H1 (cell line): ENCODE measurements around the gene SCAF1. TPM values are rescaled to one million over a fixed set of nuclear protein-coding genes. Genes with fewer than 3 reads are reported as not detected.

Experiments used
- CBX8 ChIP-seq: fragments of 300-800, 300-1000 bp; sonication (generic); IDR thresholded peaks from 2 replicates; pipeline ENCODE4 v1.7.1; 2016; ENCODE audit warnings: low read depth, low read length, borderline replicate concordance
- CTBP2 ChIP-seq: IDR thresholded peaks from 2 replicates; pipeline ENCODE4 v1.7.0; 2011; ENCODE audit warnings: borderline replicate concordance, mild to moderate bottlenecking, moderate library complexity, mixed read lengths, low read length; ENCODE audit not compliant: insufficient read depth, insufficient read length
- EZH2 ChIP-seq: fragments of 200-600 bp; sonication (generic); IDR thresholded peaks from 2 replicates; pipeline ENCODE4 v1.7.1; 2012; ENCODE audit warnings: low read depth, mild to moderate bottlenecking, moderate library complexity, low read length, inconsistent platforms; ENCODE audit not compliant: severe bottlenecking
- GTF2F1 ChIP-seq: IDR thresholded peaks from 2 replicates; pipeline ENCODE4 v1.6.1; 2012; ENCODE audit warnings: low read depth, low read length, improper control_type of control experiment, borderline replicate concordance
- HDAC2 ChIP-seq, 2 experiments: fragments of 300-600 bp in 1 of 2; sonication (generic) in 1 of 2; IDR thresholded peaks; 2 replicates each; pipeline ENCODE4 v1.6.1; 2011 to 2012; ENCODE audit warnings: low read depth in 2 of 2, low read length in 2 of 2, mild to moderate bottlenecking in 2 of 2, moderate library complexity in 2 of 2, borderline replicate concordance in 1 of 2, inconsistent platforms in 1 of 2
- KDM5A ChIP-seq: fragments of 200-600 bp; IDR thresholded peaks from 2 replicates; pipeline ENCODE4 v1.7.1; 2012; ENCODE audit warnings: mild to moderate bottlenecking, low read length, inconsistent platforms, mixed read lengths
- MAFK ChIP-seq: IDR thresholded peaks from 2 replicates; pipeline ENCODE4 v1.6.1; 2012; ENCODE audit warnings: low read depth, mild to moderate bottlenecking, improper control_type of control experiment, low read length
- NANOG ChIP-seq: IDR thresholded peaks from 2 replicates; pipeline ENCODE4 v1.6.1; 2011; ENCODE audit warnings: low read length, low read depth, mild to moderate bottlenecking, inconsistent platforms; ENCODE audit not compliant: insufficient read depth, poor library complexity, severe bottlenecking
- NRF1 ChIP-seq: IDR thresholded peaks from 2 replicates; pipeline ENCODE4 v1.6.1; 2011; ENCODE audit warnings: mild to moderate bottlenecking, low read depth, low read length, improper control_type of control experiment
- PHF8 ChIP-seq: fragments of 200-600 bp; sonication (generic); conservative IDR thresholded peaks from 2 replicates; pipeline ENCODE4 v1.7.1; 2012; ENCODE audit warnings: low read depth, mild to moderate bottlenecking, inconsistent platforms, low read length, moderate library complexity
- POLR2A ChIP-seq, 2 experiments: IDR thresholded peaks; 1 replicate in 1 of 2; 2 replicates in 1 of 2; pipeline ENCODE4 v1.6.1; 2011; ENCODE audit warnings: low read depth in 2 of 2, low read length in 2 of 2, mild to moderate bottlenecking in 2 of 2; ENCODE audit errors: control extremely low read depth in 1 of 2
- POU5F1 ChIP-seq: IDR thresholded peaks from 2 replicates; pipeline ENCODE4 v1.6.1; 2011; ENCODE audit warnings: low read depth, mild to moderate bottlenecking, low read length, moderate library complexity
- RAD21 ChIP-seq, 2 experiments: IDR thresholded peaks in 1 of 2; conservative IDR thresholded peaks in 1 of 2; 2 replicates each; pipeline ENCODE4 v1.6.1; 2011; ENCODE audit warnings: low read depth in 2 of 2, low read length in 2 of 2, improper control_type of control experiment in 1 of 2, inconsistent platforms in 1 of 2, mild to moderate bottlenecking in 1 of 2, moderate library complexity in 1 of 2
- RNF2 ChIP-seq: fragments of 200-900, 300-1000 bp; sonication (generic); IDR thresholded peaks from 2 replicates; pipeline ENCODE4 v1.7.1; 2016; ENCODE audit warnings: borderline replicate concordance, low read depth, mild to moderate bottlenecking, antibody characterized with exemption, low read length; ENCODE audit not compliant: poor library complexity, severe bottlenecking; ENCODE audit errors: missing control alignments
- RXRA ChIP-seq: IDR thresholded peaks from 2 replicates; pipeline ENCODE4 v1.6.1; 2011; ENCODE audit warnings: low read depth, mild to moderate bottlenecking, low read length, moderate library complexity; ENCODE audit not compliant: insufficient read depth
- SP4 ChIP-seq: IDR thresholded peaks from 2 replicates; pipeline ENCODE4 v1.6.1; 2012; ENCODE audit warnings: low read length, inconsistent platforms
- SRF ChIP-seq: IDR thresholded peaks from 2 replicates; pipeline ENCODE4 v1.6.1; 2011; ENCODE audit warnings: mild to moderate bottlenecking, low read depth, low read length, moderate library complexity
- SUZ12 ChIP-seq: fragments of 200-600 bp; sonication (generic); IDR thresholded peaks from 2 replicates; pipeline ENCODE4 v1.6.1; 2012; ENCODE audit warnings: mild to moderate bottlenecking, inconsistent platforms, low read length, moderate library complexity, mixed read lengths
- TAF7 ChIP-seq: optimal IDR thresholded peaks from 2 replicates; pipeline ENCODE3; 2011; ENCODE audit warnings: low read depth, mild to moderate bottlenecking, inconsistent platforms, low read length, moderate library complexity, borderline replicate concordance
- TEAD4 ChIP-seq: IDR thresholded peaks from 2 replicates; pipeline ENCODE4 v1.6.1; 2012; ENCODE audit warnings: low read depth, low read length, inconsistent platforms, mixed read lengths
- USF2 ChIP-seq: IDR thresholded peaks from 2 replicates; pipeline ENCODE4 v1.6.1; 2011; ENCODE audit warnings: low read length, improper control_type of control experiment
- ZNF274 ChIP-seq: IDR thresholded peaks from 2 replicates; pipeline ENCODE4 v1.7.0; 2012; ENCODE audit warnings: low read length, borderline replicate concordance; ENCODE audit errors: extremely low read depth
- polyA plus RNA-seq, 7 experiments: library from polyadenylated mRNA; depleted of rRNA in 3 of 7; stranded (reverse) in 5 of 7; unstranded in 2 of 7; fragments of >200 nt in 5 of 7; fragments of 200-250 nt in 2 of 7; gene quantifications; 1 replicate in 5 of 7; 2 replicates in 1 of 7; 4 replicates in 1 of 7; pipeline versions ENCODE4 v1.2.1 to v1.2.3, GENCODE V29; 2011 to 2013; ENCODE audit warnings: missing spikeins in 2 of 7, mixed read lengths in 2 of 7
- total RNA-seq: library from RNA; stranded (reverse); fragmentation: NEBNext Ultra II Directional; extraction: Animal tissue kit (Norgen Biotek cat#: 25700); gene quantifications from 2 replicates; pipeline ENCODE4 v1.2.1, GENCODE V29; 2021

The SCAF1 gene
- total and polyA plus RNA-seq, 2 of the 8 experiments (the other 6 are each of a cell fraction or from before 2014, with no cell fraction given) = 9.7 to 81.7 TPM

DNA sequence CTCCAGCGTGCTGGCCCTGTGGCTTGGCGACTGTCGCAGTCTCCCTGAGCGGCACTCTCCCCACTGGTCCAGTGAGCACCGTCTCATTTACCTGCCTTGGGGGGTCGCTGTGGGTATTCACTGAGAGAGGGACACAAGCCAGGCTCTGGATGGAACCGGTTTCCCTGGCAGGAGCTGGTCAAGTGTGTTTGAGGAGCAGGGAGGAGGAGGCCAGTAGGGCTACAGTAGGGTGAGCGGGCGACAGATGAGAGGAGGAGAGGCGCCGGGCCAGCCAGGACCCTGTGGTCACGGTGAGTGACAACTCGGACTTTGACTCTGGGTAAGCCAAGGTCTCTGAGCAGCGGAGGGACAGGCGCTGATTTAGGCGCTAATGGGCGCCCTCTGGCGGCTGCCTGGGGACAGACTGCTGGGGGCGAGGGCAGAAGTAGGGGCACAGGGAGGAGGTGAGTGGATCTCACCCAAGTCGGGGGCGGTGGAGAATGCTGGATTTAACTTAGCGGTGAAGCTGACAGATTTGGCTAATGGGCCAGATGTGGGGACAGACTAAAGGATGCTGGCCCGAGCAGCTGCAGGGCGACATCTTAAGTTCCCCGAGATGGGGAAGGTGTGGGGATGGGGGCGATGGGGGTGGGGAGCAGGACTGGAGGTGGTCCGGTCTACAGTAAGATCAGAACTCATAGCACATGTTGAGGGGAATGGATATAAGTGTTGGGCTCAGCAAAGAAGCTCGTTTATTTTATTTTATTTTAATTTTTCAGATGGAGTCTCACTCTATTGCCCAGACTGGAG lies 30.3 kb downstream of the SCAF1 start (continued):
- TF ChIP-seq TAF7 (peak; percentile 72), ZNF274 (no peak), RXRA (0 out of 2 replicates have a peak, but pooled peaks have one; percentile 1), TEAD4 (no peak), GTF2F1 (no peak), POLR2A (IDR thresholded peaks at IDR 0.05; ENCODE audit: control extremely low read depth in 1 of 2, low read depth in 2 of 2, low read length in 2 of 2) (no peak), USF2 (no peak), RAD21 (IDR thresholded peaks at IDR 0.05 in 1 of 2, conservative IDR thresholded peaks at IDR 0.05 in 1 of 2; ENCODE audit: low read depth in 2 of 2, low read length in 2 of 2) (peak; percentile 55 to 66), NANOG (no peak), POU5F1 (no peak), EZH2 (no peak), SRF (no peak), SUZ12 (no peak), HDAC2 (IDR thresholded peaks at IDR 0.05; ENCODE audit: borderline replicate concordance in 1 of 2, low read depth in 2 of 2, low read length in 2 of 2) (no peak), NRF1 (no peak), PHF8 (no peak), CBX8 (no peak), RNF2 (no peak), CTBP2 (peak; percentile 36), SP4 (peak; percentile 88; the same call in 1 of the 2 replicates), MAFK (no peak), KDM5A (no peak)
